GM23338 (cell line): Measurements from ENCODE around the gene SLC39A11. TPM values are rescaled to one million over a fixed set of nuclear protein-coding genes. Genes with fewer than 3 reads are reported as not detected.

Source experiments
- ATAC-seq: fragments of 200-7000 bp; cut with Tn5 transposase; 3 replicates; pipeline ENCODE4 v1.9.1; 2020
- DNase-seq: peaks from one replicate; pipeline ENCODE4 v3.0.0-alpha.2; 2015; ENCODE audit warnings: low spot score
- H2AFZ ChIP-seq: fragments of 200-600 bp; sonication (generic); 2 replicates; pipeline ENCODE4 v1.8.0; 2016; ENCODE audit warnings: antibody characterized with exemption, mild to moderate bottlenecking, moderate library complexity
- H3F3A ChIP-seq: fragments of 200-600 bp; sonication (generic); replicated peaks from 2 replicates; pipeline ENCODE4 v1.8.0; 2017; ENCODE audit warnings: antibody characterized with exemption, mixed run types, low read depth
- H3K27ac ChIP-seq: fragments of 200-600 bp; sonication (generic); 2 replicates; pipeline ENCODE4 v1.6.1; 2016; ENCODE audit warnings: low read depth
- H3K27me3 ChIP-seq: fragments of 200-600 bp; sonication (generic); 2 replicates; pipeline ENCODE4 v1.8.0; 2016; ENCODE audit warnings: mild to moderate bottlenecking, mixed run types, moderate library complexity; ENCODE audit not compliant: insufficient read depth
- H3K36me3 ChIP-seq: fragments of 200-600 bp; sonication (generic); 2 replicates; pipeline ENCODE4 v1.8.0; 2016; ENCODE audit warnings: mild to moderate bottlenecking; ENCODE audit not compliant: insufficient read depth
- H3K4me1 ChIP-seq: fragments of 200-600 bp; sonication (generic); 2 replicates; pipeline ENCODE4 v1.8.0; 2016; ENCODE audit warnings: mild to moderate bottlenecking, moderate library complexity; ENCODE audit not compliant: insufficient read depth
- H3K4me2 ChIP-seq: fragments of 200-600 bp; sonication (generic); 2 replicates; pipeline ENCODE4 v1.7.1; 2017; ENCODE audit warnings: mixed run types
- H3K4me3 ChIP-seq: fragments of 200-600 bp; sonication (generic); 2 replicates; pipeline ENCODE4 v1.6.1; 2016; ENCODE audit warnings: mixed run types
- H3K79me2 ChIP-seq: fragments of 200-600 bp; sonication (generic); replicated peaks from 2 replicates; pipeline ENCODE4 v1.8.0; 2017; ENCODE audit warnings: mild to moderate bottlenecking; ENCODE audit not compliant: insufficient read depth
- H3K9me2 ChIP-seq: fragments of 200-600 bp; sonication (generic); 2 replicates; pipeline ENCODE4 v1.8.0; 2017; ENCODE audit not compliant: insufficient read depth
- H4K20me1 ChIP-seq: fragments of 200-600 bp; sonication (generic); replicated peaks from 2 replicates; pipeline ENCODE4 v1.8.0; 2017; ENCODE audit warnings: mild to moderate bottlenecking; ENCODE audit not compliant: insufficient read depth
- H3K27ac Mint-ChIP-seq: 2 replicates; pipeline ENCODE4 v1.8.0; 2020; ENCODE audit warnings: inconsistent platforms, mild to moderate bottlenecking, moderate library complexity, mixed read lengths
- H3K27me3 Mint-ChIP-seq: 3 replicates; pipeline ENCODE4 v1.8.0; 2022; ENCODE audit warnings: low read depth, mild to moderate bottlenecking, moderate library complexity, mixed read lengths, inconsistent platforms; ENCODE audit not compliant: insufficient read depth, poor library complexity
- H3K36me3 Mint-ChIP-seq: 3 replicates; pipeline ENCODE4 v1.8.0; 2021; ENCODE audit warnings: low read depth, mild to moderate bottlenecking, inconsistent platforms, moderate library complexity, mixed read lengths
- H3K4me1 Mint-ChIP-seq: 3 replicates; pipeline ENCODE4 v1.8.0; 2020; ENCODE audit warnings: mild to moderate bottlenecking, inconsistent platforms, mixed read lengths
- H3K4me3 Mint-ChIP-seq: 3 replicates; pipeline ENCODE4 v1.8.0; 2021; ENCODE audit warnings: moderate library complexity, mild to moderate bottlenecking, inconsistent platforms, mixed read lengths
- H3K9me3 Mint-ChIP-seq: 3 replicates; pipeline ENCODE4 v1.8.0; 2020; ENCODE audit warnings: moderate library complexity, mild to moderate bottlenecking, inconsistent platforms, mixed read lengths
- CREB1 ChIP-seq: fragments of 250-450 bp; sonication (Bioruptor Pico); IDR thresholded peaks from 2 replicates; pipeline ENCODE4 v1.5.0; 2020; ENCODE audit warnings: low read depth, mild to moderate bottlenecking, moderate library complexity
- EZH2 ChIP-seq: fragments of 200-600 bp; sonication (generic); IDR thresholded peaks from one replicate; pipeline ENCODE4 v1.8.0; 2017; ENCODE audit warnings: antibody characterized with exemption, mild to moderate bottlenecking, low read depth; ENCODE audit not compliant: unreplicated experiment
- EZH2phosphoT487 ChIP-seq: fragments of 200-600 bp; sonication (generic); IDR thresholded peaks from one replicate; pipeline ENCODE4 v1.8.1; 2018; ENCODE audit warnings: antibody characterized with exemption; ENCODE audit not compliant: unreplicated experiment
- JUNB ChIP-seq: IDR thresholded peaks from one replicate; pipeline ENCODE4 v1.6.1; 2016; ENCODE audit warnings: antibody characterized with exemption; ENCODE audit not compliant: unreplicated experiment
- NANOG ChIP-seq: IDR thresholded peaks from 2 replicates; pipeline ENCODE4 v1.6.1; 2016; ENCODE audit warnings: antibody characterized with exemption, borderline replicate concordance
- POLR2AphosphoS5 ChIP-seq: IDR thresholded peaks from 2 replicates; pipeline ENCODE4 v1.6.1; 2016; ENCODE audit warnings: antibody characterized with exemption, low read depth
- REST ChIP-seq: IDR thresholded peaks from one replicate; pipeline ENCODE4 v1.6.1; 2018; ENCODE audit warnings: antibody characterized with exemption; ENCODE audit not compliant: unreplicated experiment
- STAT1 ChIP-seq: IDR thresholded peaks from one replicate; pipeline ENCODE4 v1.6.1; 2016; ENCODE audit warnings: antibody characterized with exemption; ENCODE audit not compliant: unreplicated experiment
- ZNF114 ChIP-seq: fragments of 250-450 bp; sonication (Bioruptor Pico); IDR thresholded peaks from 2 replicates; pipeline ENCODE4 v1.5.0; 2020; ENCODE audit warnings: mild to moderate bottlenecking, moderate library complexity
- ZNF331 ChIP-seq: fragments of 250-450 bp; sonication (Bioruptor Pico); IDR thresholded peaks from 2 replicates; pipeline ENCODE4 v1.5.0; 2020; ENCODE audit warnings: low read depth, mild to moderate bottlenecking, moderate library complexity
- ZNF462 ChIP-seq: fragments of 250-450 bp; sonication (Bioruptor Pico); IDR thresholded peaks from 2 replicates; pipeline ENCODE4 v1.5.0; 2020; ENCODE audit warnings: mild to moderate bottlenecking, moderate library complexity
- polyA plus RNA-seq: library from polyadenylated mRNA; unstranded; fragments of >200 nt; fragmentation: Nextera tagmentation; extraction: Ambion mirVana; gene quantifications from 2 replicates; pipeline ENCODE4 v1.2.1, GENCODE V29; 2016
- total RNA-seq: library from RNA; depleted of rRNA; stranded (reverse); fragments of >200 nt; shearing (Covaris generic); gene quantifications from 2 replicates; pipeline ENCODE4 v1.2.3, GENCODE V29; 2014
- TF ChIP-seq, protein P1 (sequence below): IDR thresholded peaks from 2 replicates; pipeline ENCODE4 v1.6.1; 2016; ENCODE audit warnings: antibody characterized with exemption
- TF ChIP-seq, protein P2 (sequence below), 2 experiments: fragments of 200-600 bp in 1 of 2; sonication (generic) in 1 of 2; conservative IDR thresholded peaks; 2 replicates each; pipeline versions ENCODE4 v1.5.1 to v1.6.1; 2016 to 2017; ENCODE audit warnings: antibody characterized with exemption in 2 of 2, low read depth in 2 of 2, mild to moderate bottlenecking in 2 of 2, moderate library complexity in 1 of 2

The SLC39A11 gene
- total and polyA plus RNA-seq, 2 experiments from 2014 or later, result 10.8 to 18.1 TPM

- Mint-ChIP-seq H3K9me3 (peaks cover 4% of the 10 kb centered on the region; the same call in 2 of the 3 replicates), H3K36me3 (peaks cover 3% of the 10 kb centered on the region; the same call in 1 of the 3 replicates), H3K4me1 (no peaks in the 10 kb centered on the region), H3K27me3 (peaks cover 6% of the 10 kb centered on the region), H3K27ac (no peak overlapping the region), H3K4me3 (no peak overlapping the region)
- Histone ChIP-seq H3K36me3 (no peaks in the 10 kb centered on the region), H3K4me2 (no peak overlapping the region), H3K79me2 (no peaks in the 10 kb centered on the region), H3K4me1 (no peaks in the 10 kb centered on the region), H4K20me1 (no peaks in the 10 kb centered on the region), H3K9me2 (no peaks in the 10 kb centered on the region), H2AFZ (no peak overlapping the region), H3F3A (no peaks in the 10 kb centered on the region), H3K27me3 (no peaks in the 10 kb centered on the region), H3K4me3 (no peak overlapping the region), H3K27ac (no peak overlapping the region)
- DNase-seq (no peak), ATAC-seq (no peak)
- TF ChIP-seq EZH2, result no peak
- TF ChIP-seq CREB1 (CRISPR knock-in tag), result no peak
- TF ChIP-seq POLR2AphosphoS5, result no peak
- TF ChIP-seq, protein P1, sequence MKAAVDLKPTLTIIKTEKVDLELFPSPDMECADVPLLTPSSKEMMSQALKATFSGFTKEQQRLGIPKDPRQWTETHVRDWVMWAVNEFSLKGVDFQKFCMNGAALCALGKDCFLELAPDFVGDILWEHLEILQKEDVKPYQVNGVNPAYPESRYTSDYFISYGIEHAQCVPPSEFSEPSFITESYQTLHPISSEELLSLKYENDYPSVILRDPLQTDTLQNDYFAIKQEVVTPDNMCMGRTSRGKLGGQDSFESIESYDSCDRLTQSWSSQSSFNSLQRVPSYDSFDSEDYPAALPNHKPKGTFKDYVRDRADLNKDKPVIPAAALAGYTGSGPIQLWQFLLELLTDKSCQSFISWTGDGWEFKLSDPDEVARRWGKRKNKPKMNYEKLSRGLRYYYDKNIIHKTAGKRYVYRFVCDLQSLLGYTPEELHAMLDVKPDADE, result no peak
- no peak for TF ChIP-seq REST
- TF ChIP-seq STAT1, result no peak
- no peak for TF ChIP-seq NANOG
- TF ChIP-seq EZH2phosphoT487, result no peak
- TF ChIP-seq, protein P2, sequence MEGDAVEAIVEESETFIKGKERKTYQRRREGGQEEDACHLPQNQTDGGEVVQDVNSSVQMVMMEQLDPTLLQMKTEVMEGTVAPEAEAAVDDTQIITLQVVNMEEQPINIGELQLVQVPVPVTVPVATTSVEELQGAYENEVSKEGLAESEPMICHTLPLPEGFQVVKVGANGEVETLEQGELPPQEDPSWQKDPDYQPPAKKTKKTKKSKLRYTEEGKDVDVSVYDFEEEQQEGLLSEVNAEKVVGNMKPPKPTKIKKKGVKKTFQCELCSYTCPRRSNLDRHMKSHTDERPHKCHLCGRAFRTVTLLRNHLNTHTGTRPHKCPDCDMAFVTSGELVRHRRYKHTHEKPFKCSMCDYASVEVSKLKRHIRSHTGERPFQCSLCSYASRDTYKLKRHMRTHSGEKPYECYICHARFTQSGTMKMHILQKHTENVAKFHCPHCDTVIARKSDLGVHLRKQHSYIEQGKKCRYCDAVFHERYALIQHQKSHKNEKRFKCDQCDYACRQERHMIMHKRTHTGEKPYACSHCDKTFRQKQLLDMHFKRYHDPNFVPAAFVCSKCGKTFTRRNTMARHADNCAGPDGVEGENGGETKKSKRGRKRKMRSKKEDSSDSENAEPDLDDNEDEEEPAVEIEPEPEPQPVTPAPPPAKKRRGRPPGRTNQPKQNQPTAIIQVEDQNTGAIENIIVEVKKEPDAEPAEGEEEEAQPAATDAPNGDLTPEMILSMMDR (conservative IDR thresholded peaks at IDR 0.05; ENCODE audit: low read depth in 2 of 2), result no peak
- TF ChIP-seq ZNF331 (CRISPR knock-in tag), result no peak
- TF ChIP-seq ZNF114 (CRISPR knock-in tag), result no peak
- no peak for TF ChIP-seq JUNB
- TF ChIP-seq ZNF462 (CRISPR knock-in tag), result no peak
Observed at GRCh38 chr17:72816406-72816805, 276.1 kb downstream of the SLC39A11 start.
